GM12892 (cell line): ENCODE measurements around the gene PTK6.

Source experiments
- POLR2A ChIP-seq: IDR thresholded peaks from 2 replicates; pipeline ENCODE4 v1.6.1; 2011; ENCODE audit warnings: low read depth, low read length, control low read depth
- POLR2AphosphoS5 ChIP-seq: IDR thresholded peaks from 2 replicates; pipeline ENCODE4 v1.6.1; 2011; ENCODE audit warnings: low read depth, low read length, control low read depth
- TAF1 ChIP-seq: IDR thresholded peaks from 2 replicates; pipeline ENCODE4 v1.6.1; 2011; ENCODE audit warnings: low read depth, mild to moderate bottlenecking, control low read depth, low read length, borderline replicate concordance

GRCh38 chr20:63533871-63534393 is 3.2 kb downstream of the PTK6 start:
- TF ChIP-seq POLR2A = no peak
- no peak for TF ChIP-seq TAF1
- TF ChIP-seq POLR2AphosphoS5 = no peak
